Esophagus squamous epithelium (tissue), 4 donors: Measurements from ENCODE around the gene SETD5.

Source experiments
- CTCF ChIP-seq, 6 experiments: fragments of 450-650 bp in 4 of 6; fragments of 200-600 bp in 2 of 6; sonication (generic) in 2 of 6; IDR thresholded peaks; one replicate each; pipeline ENCODE4 v1.5.1; 2016 to 2019; ENCODE audit warnings: antibody characterized with exemption in 6 of 6, mild to moderate bottlenecking in 4 of 6, moderate library complexity in 4 of 6
- POLR2A ChIP-seq, 4 donors: fragments of 450-650 bp; IDR thresholded peaks; one replicate each; pipeline ENCODE4 v1.6.1; 2017; ENCODE audit warnings: antibody characterized with exemption in 4 of 4, mild to moderate bottlenecking in 4 of 4, moderate library complexity in 3 of 4

- TF ChIP-seq POLR2A (IDR thresholded peaks at IDR 0.05) = no peak
- no peak for TF ChIP-seq CTCF (IDR thresholded peaks at IDR 0.05)
Measured at GRCh38 chr3:9398700-9399336, 1.4 kb downstream of the SETD5 start.
